GM18511 (cell line): ENCODE measurements around the gene ETS2.
A peak's percentile ranks its signal among the peaks of the same experiment; 100 is the strongest.

ENCODE experiments used
- ATAC-seq: cut with Tn5 transposase; IDR thresholded peaks from one replicate; pipeline ENCODE4 v1.9.1; 2021; ENCODE audit warnings: mild to moderate bottlenecking, moderate library complexity; ENCODE audit not compliant: unreplicated experiment

ETS2 gene

GRCh38 chr21:38858026-38858811 lies 52.5 kb downstream of the ETS2 start:
- ATAC-seq: no peak

GRCh38 chr21:38858812-38859205 lies 53.1 kb downstream of the ETS2 start:
- no peak for ATAC-seq

- no peak for ATAC-seq
These were observed 54.1 kb downstream of the ETS2 start for GRCh38 chr21:38859852-38860251.

GRCh38 chr21:38861056-38861455 lies 55.3 kb downstream of the ETS2 start:
- no peak for ATAC-seq

- peak; percentile 95 for ATAC-seq
These were observed 56.4 kb downstream of the ETS2 start for GRCh38 chr21:38861989-38862683.

- no peak for ATAC-seq
These were observed 57.6 kb downstream of the ETS2 start for GRCh38 chr21:38863291-38863690.

- ATAC-seq: no peak
These were observed 58.2 kb downstream of the ETS2 start for GRCh38 chr21:38863843-38864363.

- ATAC-seq: no peak
These were observed 59.2 kb downstream of the ETS2 start for GRCh38 chr21:38864964-38865363.

- no peak for ATAC-seq
These were observed 63.5 kb downstream of the ETS2 start for GRCh38 chr21:38869196-38869595.

- ATAC-seq: no peak
These were observed 64.2 kb downstream of the ETS2 start for GRCh38 chr21:38869946-38870345.
